Large intestine (tissue), 3 donors: ENCODE measurements around the gene LILRB3. TPM values are rescaled to one million over a fixed set of nuclear protein-coding genes. Genes with fewer than 3 reads are reported as not detected.
"Not testable (repeated sequence)": the region's sequence is repeated elsewhere in the genome, so short reads cannot be mapped to it uniquely, and the experiment has no call there.

Source experiments
- DNase-seq, 2 donors: peaks; one replicate each; pipeline versions ENCODE4 v3.0.0 to v3.0.0-alpha.2; 2013
- H3K27ac ChIP-seq: one replicate; pipeline ENCODE4 v1.5.1; 2013; ENCODE audit warnings: low read length
- H3K27me3 ChIP-seq: 2 replicates; pipeline ENCODE4 v1.6.1; 2013; ENCODE audit warnings: low read length; ENCODE audit not compliant: control insufficient read depth, insufficient read depth
- H3K36me3 ChIP-seq: 2 replicates; pipeline ENCODE4 v1.6.1; 2013; ENCODE audit warnings: low read length; ENCODE audit not compliant: control insufficient read depth, insufficient read depth
- H3K4me1 ChIP-seq: one replicate; pipeline ENCODE4 v1.6.1; 2013; ENCODE audit warnings: low read length; ENCODE audit not compliant: control insufficient read depth, insufficient read depth
- H3K4me3 ChIP-seq: one replicate; pipeline ENCODE4 v1.5.1; 2013; ENCODE audit warnings: low read length
- H3K9me3 ChIP-seq: one replicate; pipeline ENCODE4 v1.6.1; 2013; ENCODE audit warnings: mild to moderate bottlenecking, low read depth, low read length, moderate library complexity; ENCODE audit not compliant: control insufficient read depth
- WGBS: methylation state at CpG from one replicate; pipeline ENCODE4 v1.1.5; 2013; ENCODE audit warnings: low lambda C conversion rate; ENCODE audit not compliant: insufficient coverage; 5-methylcytosine and 5-hydroxymethylcytosine counted together
- polyA plus RNA-seq: library from polyadenylated mRNA; unstranded; fragments of 120-200 nt; gene quantifications from one replicate; pipeline ENCODE4 v1.2.1, GENCODE V29; 2013

LILRB3 gene
- polyA plus RNA-seq, 1 donor, result 2.9 TPM

DNA sequence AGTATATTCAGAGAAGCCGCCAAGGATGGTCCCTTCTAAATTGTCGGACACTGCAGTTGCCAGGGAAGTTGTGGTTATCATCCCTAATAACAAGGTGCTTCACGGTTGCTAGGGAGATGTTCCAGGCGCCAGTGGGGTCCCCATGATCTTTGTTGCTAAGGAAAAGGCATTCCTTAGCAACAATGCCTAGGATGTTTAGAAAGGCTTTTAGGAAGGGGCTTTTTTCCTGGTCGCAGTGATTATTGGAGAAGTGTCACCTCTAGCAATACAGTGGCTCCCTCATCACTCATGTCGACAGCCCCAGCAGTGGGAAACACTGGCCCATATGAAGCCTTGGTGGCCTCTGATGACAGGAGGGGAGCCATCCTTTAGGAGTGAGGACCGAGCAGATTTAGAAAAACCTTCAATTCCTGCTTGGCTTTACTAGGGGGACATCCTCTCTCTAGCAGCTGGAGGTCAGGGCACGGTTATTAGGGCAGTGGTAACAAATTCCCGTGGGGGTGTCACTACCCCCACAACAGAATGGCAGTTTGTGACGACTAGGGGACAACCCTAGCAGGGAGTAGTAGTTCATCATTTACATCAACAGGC, 43.5 kb downstream of the LILRB3 start:
- Histone ChIP-seq H3K27ac (peak overlapping the region; percentile 30), H3K9me3 (no peaks in the 10 kb centered on the region), H3K36me3 (peaks cover 50% of the 10 kb centered on the region), H3K4me1 (peaks cover 9% of the 10 kb centered on the region), H3K27me3 (no peaks in the 10 kb centered on the region), H3K4me3 (no peak overlapping the region)
- WGBS, result no CpG with 5 or more reads among the region's 10 CpGs
- no peak for DNase-seq

DNA sequence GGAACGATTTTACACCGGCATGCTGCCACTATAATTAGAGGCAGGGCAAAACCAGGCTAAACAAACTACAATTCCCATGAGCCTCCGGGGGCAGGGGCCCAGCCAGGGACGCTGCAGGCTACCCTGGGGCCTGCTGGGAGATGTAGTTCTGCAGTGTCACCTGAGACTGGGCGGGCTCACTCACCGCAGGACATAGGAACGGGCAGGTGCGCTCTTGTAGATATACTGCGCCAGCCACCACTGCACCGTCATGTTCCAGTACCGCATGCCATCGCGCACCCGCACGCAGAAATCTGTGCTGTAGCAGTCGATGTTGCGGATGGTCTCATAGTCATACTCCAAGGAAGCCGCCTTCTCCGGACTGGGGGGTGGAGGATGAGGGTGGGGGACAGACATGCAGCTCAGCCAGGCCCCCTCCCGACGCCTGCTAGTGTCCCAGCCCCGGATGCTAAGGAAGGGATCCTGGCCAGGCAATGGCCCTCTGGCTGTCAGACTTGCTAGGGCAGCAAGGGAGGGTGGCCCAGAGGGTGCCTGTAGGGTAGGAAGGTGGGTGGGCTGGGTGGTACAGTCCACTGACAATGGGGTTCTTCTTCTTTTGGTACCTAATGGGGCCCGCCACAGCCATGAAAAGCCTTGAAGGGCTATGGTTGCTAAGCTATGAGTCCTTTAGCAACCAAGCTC, 44.1 kb downstream of the LILRB3 start:
- Histone ChIP-seq H3K27me3 (no peaks in the 10 kb centered on the region), H3K4me3 (no peak overlapping the region), H3K4me1 (peaks cover 9% of the 10 kb centered on the region), H3K27ac (no peak overlapping the region), H3K36me3 (peaks cover 46% of the 10 kb centered on the region), H3K9me3 (peaks cover 2% of the 10 kb centered on the region)
- no CpG with 5 or more reads among the region's 23 CpGs for WGBS
- DNase-seq, result peak in 1 of 2 donors; percentile 33

DNA sequence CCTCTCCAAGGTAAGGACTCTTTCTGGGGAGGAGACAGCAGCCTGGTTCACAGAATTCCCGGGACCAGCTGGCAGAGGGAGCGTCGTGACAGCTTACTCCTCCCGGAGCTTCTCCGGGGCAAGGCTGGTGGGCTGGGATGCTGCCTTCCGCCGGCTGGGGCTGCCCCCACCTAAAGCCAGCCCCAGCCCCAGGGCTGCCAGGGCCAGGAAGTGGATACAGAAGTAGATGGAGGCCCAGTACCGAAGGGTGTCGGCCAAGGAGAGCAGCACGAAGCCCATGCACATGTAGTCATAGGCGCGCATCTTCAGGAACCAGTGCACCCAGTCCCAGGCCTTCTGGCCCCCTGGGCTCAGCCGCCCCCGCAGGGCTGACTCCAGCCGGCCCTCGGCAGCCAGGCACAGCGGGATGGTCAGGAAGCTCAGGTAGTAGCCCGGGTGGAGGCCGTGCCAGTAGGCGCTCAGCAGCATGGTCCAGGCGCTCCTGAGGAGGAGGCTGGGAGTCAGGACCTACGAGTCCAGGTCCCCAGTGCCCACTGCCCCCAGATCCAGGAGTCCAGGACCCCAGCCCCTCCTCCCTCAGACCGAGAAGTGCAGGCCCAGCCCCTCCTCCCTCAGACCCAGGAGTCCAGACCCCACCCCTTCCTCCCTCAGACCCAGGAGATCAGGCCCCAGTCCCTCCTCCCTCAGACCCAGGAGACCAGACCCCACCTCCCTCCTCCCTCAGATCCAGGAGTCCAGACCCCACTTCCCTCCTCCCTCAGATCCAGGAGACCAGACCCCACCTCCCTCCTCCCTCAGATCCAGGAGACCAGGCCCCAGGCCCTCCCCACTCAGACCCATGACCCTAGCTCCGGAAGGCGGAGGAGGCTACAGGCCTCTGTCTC, 48.6 kb downstream of the LILRB3 start:
- Histone ChIP-seq H3K36me3 (peaks cover 23% of the 10 kb centered on the region), H3K4me3 (no peak overlapping the region), H3K4me1 (no peaks in the 10 kb centered on the region), H3K9me3 (peaks cover 2% of the 10 kb centered on the region), H3K27me3 (no peaks in the 10 kb centered on the region), H3K27ac (no peak overlapping the region)
- WGBS, result 100% methylated on average over 1 of the region's 25 CpGs
- no peak for DNase-seq

DNA sequence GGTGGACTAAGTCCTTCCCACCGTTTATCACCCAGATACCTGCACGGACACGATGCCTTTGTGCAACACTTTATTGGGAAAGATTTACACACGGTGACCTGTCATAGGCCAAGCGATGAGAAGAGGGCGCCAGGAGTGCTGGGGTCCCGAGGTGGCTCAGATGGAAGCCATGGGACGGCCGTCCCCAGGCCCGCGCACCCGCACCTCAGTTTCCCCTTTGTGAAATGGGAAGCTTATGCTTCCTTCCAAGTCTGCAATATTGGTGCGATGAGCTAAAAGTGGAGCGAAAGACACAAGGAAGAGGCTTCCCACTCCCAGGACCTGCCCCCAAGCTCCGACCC, 49.5 kb downstream of the LILRB3 start:
- Histone ChIP-seq H3K4me3 (no peak overlapping the region), H3K27ac (no peak overlapping the region), H3K27me3 (no peaks in the 10 kb centered on the region), H3K36me3 (peaks cover 16% of the 10 kb centered on the region), H3K4me1 (peaks cover under 1% of the 10 kb centered on the region), H3K9me3 (peaks cover 2% of the 10 kb centered on the region)
- no CpG with 5 or more reads among the region's 15 CpGs for WGBS
- DNase-seq, result no peak

DNA sequence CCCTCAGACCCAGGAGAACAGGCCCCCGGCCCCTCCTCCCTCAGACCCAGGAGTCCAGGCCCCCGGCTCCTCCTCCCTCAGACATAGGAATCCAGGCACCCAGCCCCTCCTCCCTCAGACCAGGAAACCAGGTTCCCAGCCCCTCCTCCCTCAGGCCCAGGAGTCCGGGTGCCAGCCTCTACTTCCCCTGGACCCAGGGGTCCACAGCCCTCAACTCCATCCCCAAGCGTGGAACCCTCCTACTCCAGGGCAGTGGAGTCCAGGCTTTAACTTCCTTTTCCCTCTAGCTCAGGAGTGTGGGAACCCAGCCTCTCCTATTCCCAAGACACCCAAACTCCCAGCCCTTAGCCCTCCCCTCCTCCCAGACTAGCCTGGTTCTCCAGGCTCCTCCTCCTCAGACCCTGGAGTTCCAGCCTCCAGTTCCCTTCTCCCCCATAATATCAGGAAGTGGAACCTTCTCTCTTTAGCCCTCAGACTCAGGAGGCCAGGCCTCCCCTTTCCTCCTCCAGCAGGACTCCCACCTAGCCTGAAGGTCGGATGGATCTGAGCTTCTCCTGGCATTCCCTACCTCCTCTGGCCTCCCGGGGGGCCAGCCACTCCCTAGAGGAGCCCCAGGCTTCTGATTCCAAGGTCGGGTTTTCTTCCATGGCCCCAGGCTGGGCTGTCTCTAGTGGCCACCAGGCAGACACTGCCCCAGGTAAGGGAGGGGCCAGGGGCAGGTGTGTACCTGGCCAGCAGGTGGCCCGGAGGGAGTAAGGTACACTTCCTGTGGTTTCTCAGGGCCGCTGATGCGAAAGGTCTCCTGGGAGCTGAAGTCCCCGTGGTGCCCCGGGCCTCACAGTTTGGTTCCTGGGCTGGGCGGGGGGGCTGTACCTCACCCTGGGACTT, 50.1 kb downstream of the LILRB3 start, which contains the start of gene TMC4:
Gene TMC4, minus strand, starts transcription at position 690 of the 888 bp plus-strand sequence. Its CDS starts 43 bp downstream, at position 647.
- peak; percentile 91 to 94 for DNase-seq
- no CpG with 5 or more reads among the region's 13 CpGs for WGBS
- no peaks in the 10 kb centered on the region for H3K27me3 ChIP-seq
- H3K9me3 ChIP-seq, result peaks cover 2% of the 10 kb centered on the region
- H3K4me3 ChIP-seq, result peak within 1 kb of the TSS; percentile 88
- H3K27ac ChIP-seq, result peak within 1 kb of the TSS; percentile 96
- H3K4me1 ChIP-seq, result peaks cover 3% of the 10 kb centered on the region
- H3K36me3 ChIP-seq, result peaks cover 14% of the 10 kb centered on the region

DNA sequence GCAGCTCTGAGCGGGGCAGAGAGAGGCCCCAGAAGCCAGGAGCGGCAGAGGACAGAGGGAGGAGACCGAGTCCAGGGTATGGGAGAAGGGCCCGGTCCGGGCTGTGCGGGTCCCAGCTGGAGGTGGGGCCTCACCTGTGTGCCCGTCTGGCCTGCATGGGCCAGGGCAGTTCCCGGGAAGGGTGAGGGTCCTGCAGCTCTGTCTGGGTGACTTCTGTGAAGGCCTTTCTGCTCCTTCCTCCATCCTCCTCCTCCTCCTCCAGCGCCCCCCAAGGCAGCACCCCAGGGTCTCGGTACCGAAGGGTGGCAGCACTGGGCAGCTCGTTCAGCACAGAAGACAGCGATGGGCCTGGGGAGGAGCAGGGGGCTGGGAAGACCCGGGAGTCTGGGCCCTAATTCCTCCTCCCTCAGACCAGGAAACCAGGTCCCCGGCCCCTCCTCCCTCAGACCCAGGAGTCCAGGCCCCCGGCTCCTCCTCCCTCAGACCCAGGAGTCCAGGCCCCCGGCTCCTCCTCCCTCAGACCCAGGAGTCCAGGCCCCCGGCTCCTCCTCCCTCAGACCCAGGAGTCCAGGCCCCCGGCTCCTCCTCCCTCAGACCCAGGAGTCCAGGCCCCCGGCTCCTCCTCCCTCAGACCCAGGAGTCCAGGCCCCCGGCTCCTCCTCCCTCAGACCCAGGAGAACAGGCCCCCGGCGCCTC, 50.9 kb downstream of the LILRB3 start:
- not testable (repeated sequence) for H3K9me3 ChIP-seq, DNase-seq, H3K4me1 ChIP-seq, H3K27me3 ChIP-seq
- peak overlapping the region; percentile 88 for H3K4me3 ChIP-seq
- H3K36me3 ChIP-seq, result peaks cover 14% of the 10 kb centered on the region
- WGBS, result no CpG with 5 or more reads among the region's 23 CpGs
- peak overlapping the region; percentile 96 for H3K27ac ChIP-seq

DNA sequence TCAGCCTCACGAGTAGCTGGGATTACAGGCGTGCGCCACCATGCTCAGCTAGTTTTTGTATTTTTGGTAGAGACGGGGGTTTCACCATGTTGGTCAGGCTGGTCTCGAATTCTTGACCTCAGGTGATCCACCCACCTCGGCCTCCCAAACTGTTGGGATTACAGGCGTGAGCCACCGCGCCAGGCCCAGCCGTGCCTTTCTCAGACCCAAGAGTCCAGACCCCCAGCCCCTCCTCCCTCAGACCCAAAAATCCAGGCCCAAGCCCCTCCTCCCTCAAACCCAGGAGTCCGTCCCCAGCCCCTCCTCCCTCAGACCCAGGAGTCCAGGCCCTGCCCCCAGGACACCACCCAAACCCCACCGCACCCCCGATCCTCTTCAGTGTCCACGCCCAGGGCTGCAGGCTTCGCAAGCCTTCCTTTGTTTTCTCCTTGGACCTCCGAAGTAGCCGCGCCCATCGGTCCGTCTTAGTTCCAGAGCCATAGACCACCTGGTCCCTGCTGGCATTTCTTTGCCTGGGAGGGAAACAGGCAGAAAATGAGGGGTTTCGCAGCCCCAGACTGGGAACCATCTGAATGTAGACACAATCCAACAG, 53.6 kb downstream of the LILRB3 start:
- Histone ChIP-seq H3K27ac (no peak overlapping the region), H3K4me3 (no peak overlapping the region), H3K4me1 (peaks cover 13% of the 10 kb centered on the region), H3K27me3 (no peaks in the 10 kb centered on the region), H3K36me3 (peaks cover 3% of the 10 kb centered on the region), H3K9me3 (peaks cover 5% of the 10 kb centered on the region)
- no CpG with 5 or more reads among the region's 21 CpGs for WGBS
- DNase-seq, result no peak

DNA sequence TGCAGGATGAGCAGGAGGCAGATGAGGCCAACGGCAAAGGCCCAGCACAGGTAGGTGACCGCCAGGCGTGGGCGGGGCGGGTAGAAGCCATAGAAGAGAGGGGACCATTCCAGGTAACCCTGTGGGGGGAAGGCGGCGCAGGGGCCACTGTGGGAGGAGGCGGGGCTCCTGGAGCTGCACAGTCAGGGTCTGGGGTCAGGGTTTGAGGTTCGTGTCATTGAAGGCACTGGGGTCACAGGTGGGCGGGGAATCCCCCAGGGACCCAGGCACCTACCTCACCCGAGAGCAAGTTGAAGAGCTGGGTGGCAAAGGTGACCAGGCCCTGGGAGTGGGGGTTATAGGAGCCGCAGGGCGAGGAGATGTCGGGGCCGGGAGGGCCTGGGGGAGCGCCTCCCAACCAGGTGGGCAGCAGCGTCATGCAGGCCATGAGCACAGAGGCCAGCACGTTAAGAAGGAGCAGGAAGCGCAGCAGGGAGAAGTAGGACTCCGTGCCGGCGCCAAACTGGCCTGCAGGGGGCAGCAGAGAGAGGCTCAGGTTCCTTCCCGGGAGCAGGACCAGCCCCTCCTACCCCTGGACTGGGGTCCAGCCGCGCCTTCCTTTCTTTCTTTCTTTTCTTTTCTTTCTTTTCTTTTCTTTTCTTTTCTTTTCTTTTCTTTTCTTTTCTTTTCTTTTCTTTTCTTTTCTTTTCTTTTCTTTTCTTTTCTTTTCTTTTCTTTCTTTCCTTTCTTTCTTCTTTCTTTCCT, 54.5 kb downstream of the LILRB3 start:
- H3K4me1 ChIP-seq, result peaks cover 15% of the 10 kb centered on the region
- no peak overlapping the region for H3K4me3 ChIP-seq
- no peaks in the 10 kb centered on the region for H3K27me3 ChIP-seq
- peaks cover 3% of the 10 kb centered on the region for H3K9me3 ChIP-seq
- H3K27ac ChIP-seq, result no peak overlapping the region
- no CpG with 5 or more reads among the region's 25 CpGs for WGBS
- peaks cover 3% of the 10 kb centered on the region for H3K36me3 ChIP-seq
- peak; percentile 85 to 89 for DNase-seq
